ENCODE data around the gene CROCC.

The CROCC gene

GRCh38 chr1:17017435-17017834 is 95.7 kb downstream of the CROCC start:
- no peak for DNase-seq

- no peak for DNase-seq
These were observed 97.1 kb downstream of the CROCC start for GRCh38 chr1:17018849-17019248.

DNA sequence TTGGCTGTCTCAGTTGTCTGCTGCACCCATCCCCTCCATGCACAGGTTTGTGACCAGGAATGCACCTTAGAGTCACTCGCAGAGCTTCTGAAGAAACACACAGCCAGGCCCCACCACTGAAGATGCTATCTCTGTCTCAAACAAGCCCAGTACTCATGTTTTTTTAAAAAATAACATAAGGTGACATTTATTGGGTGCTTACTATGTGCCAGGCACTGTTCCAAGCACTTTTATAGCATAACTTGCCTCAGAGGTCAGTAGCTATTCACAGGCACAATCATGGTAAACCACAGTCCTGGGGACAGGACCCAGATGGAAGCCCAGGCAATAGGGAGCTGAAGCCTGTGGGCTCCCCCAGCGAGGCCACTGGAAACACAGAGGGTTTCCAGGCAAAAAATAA is 98.8 kb downstream of the CROCC start:
- DNase-seq = no peak

GRCh38 chr1:17021896-17022295 is 100.2 kb downstream of the CROCC start:
- no peak for DNase-seq
